NCI-H1436 treated with DMSO at 0.1 percent for 48 hours (cell line): Measurements from ENCODE around the gene JAK1.

Source experiments
- DNase-seq: peaks from one replicate; lab custom pipeline; 2025; lab: John Stamatoyannopoulos, UW

JAK1 gene

DNA sequence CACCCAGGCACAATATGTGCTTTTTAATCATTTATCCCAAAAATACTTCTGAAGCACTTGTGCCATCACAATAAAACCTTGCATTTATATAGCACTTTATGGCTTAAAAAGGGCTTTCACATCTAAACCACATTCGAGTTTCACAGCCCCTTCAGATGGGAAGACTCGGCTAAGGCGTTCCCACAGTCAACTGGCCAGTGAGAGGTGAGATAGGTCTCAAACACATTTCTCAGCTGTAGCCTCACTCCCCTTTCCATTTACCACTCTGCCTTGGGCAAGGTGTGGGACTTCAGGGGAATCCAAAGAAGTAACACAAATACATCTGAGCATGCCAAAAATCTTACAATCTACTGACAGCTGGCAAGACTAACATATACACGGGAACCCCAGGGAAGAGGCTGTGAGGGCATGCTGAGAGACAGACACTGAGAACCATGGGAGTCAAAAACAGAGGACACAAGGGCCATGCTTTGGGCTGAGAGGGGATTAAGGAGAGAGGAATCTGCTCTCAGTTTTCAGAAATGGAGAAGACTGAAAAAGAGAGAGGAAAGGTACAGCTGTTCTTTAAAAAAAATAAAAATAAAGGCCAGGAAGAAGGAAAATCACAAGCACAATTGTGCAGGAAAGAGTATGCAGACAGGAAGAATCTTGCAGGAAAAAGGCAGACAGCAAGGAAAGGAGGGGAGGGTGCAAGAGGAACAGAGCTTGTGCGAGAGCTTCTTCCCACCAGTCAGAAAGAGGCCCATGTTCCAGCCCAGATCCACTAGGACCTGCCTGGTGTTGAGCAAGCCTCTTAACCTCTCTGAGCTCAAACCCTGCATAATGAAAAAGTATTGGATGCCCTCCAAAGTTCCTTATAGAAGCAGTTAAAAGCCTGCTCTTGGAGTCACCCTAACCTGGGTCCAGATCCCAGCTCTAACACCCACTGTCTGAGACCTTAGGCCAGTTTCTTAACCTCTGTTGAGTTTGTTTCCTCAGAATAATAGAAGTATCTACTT lies 73.5 kb downstream of the JAK1 start:
- no peak for DNase-seq

DNA sequence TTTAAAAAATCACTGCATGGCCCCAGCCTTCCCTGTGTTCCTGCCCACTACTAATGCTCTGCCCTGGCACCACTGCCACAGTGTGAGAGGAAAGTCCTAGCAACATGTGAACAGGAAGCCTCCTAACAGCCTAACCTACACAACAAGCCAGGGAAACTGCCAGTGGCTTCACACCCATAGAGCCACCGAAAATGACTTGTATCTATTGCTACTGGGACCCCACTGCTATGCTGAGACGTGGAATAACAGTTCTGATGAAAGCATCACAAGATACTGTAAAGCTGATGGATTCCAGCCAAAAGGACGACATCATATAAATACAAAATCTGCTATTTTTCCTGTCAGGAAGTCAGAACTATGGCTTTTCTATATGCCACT lies 74.9 kb downstream of the JAK1 start:
- DNase-seq: no peak

DNA sequence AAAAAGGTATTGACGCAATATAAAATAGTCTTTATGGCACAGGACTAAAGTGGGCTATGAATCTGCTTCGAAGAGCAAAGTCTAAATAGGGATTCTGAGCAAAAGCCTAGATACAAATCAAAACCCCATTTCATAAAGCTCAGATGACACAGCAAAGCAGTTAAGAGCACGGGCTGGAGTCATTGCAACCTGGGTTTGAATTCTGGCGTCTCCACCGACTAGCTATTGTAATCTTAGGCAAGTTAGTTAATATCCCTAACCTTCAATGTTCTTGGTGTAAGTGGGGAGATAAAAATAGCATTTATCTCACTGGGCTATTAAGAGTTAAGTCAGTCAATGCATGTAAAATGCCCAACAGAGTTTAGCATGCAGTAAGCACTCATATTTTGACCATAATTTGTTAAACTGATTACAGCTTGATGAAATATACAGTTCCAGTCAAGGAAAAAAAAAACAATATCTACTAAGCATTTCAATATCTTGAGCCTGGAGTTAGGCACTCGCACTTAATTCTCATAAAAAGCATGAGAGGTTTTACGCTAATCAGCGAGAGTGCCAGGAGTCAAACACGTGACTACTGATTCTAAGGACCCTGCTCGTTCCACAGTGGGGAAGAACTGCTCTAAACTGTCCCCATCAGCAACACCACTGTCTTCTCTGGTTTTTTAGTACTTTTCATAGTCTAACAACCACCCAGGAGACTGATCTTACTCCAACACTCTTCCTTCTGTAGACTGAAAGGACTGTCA lies 75.5 kb downstream of the JAK1 start:
- DNase-seq: no peak

DNA sequence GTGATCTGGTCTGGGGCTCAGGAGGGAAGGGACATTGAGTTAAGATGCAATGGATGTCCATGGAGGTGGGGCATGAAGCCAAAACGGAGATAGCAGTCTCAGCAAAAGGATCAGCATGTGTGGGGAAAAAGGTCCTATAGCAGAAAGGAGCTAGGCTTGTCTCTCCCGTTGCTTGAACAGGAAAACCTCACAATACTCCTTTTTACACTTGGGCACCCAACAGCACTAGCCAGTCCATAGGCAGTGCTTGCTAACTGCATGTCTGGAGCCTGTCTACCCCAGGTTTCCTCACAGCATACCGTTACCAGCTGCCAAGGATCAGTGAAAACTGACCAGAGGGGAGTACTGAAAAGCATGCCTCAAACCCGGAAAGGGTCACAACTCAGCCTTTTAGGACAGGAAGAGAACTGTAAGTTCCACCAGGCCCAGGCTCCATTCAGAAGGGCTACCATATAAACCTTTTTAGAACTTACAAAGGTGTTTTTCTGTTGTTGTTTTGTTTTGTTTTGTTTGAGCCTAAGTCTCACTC lies 78.6 kb downstream of the JAK1 start:
- no peak for DNase-seq

DNA sequence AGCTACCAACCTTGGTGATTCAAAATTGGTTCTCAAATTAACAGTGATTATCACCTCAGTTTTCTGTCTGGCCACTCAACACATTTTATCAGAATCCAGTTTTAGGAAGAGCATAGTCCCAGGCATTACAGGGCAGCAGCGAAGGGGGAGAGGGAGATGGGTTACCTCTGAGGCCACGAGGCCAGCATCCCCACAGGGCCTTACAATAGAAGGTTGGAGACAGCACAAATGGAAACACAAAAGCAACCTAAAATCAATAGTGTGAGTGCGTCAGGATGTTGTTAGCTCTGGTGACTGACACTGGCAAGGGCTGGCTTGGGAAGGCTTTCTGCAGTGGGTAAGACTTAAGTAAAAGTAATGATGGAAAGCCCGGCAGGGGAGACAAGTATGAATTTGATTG lies 79.5 kb downstream of the JAK1 start:
- no peak for DNase-seq

DNA sequence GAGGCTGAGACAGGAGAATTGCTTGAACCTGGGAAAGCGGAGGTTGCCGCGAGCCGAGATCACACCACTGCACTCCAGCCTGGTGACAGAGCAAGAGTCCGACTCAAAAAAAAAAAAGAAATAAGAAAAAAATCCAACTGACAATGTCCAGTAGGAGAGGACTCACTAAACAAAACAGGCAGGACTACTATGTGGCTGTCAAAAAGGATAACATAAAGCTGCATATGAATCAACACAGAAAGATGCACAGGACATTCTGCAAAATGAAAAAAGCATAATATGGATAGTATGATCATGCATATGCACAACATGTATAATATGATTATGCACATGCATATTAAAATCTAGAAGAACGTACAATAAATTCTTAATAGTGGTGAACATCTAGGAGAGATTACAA lies 80.7 kb downstream of the JAK1 start:
- no peak for DNase-seq

DNA sequence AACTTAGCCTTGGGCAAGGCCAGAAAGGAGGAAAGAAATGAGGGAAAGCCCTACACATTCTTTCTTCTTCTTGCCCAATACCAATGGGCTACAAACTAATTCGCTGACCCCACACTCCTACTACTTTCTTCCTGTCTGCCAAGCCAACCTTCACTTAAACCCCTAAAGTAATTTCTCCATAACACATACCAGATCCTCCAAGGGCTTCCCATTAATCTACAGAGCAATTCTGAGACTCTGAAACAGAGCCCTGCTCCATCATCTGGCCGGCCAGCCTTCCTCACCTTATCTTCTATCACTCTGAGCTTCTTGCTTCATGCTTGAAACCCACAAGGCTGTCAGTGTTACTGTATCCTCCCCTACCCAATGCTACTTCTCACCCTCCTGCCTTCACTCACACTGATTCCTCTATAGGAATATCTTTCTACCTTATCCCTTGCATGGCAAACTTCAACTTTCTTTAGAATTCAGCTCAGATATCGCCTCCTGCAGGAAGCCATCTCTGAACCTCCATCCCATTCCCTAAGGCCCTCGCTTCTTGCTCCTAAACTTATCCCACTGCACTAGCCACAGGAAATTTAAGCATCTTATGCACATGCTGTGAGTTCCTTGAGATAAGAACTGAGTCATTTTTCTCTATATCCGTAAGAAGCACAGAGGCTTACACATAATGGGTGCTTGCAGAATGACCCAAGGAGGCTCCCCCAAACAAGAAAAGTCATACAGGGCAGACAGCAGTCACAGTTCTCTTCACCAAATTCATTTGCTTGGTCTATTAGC lies 81.9 kb downstream of the JAK1 start:
- no peak for DNase-seq

DNA sequence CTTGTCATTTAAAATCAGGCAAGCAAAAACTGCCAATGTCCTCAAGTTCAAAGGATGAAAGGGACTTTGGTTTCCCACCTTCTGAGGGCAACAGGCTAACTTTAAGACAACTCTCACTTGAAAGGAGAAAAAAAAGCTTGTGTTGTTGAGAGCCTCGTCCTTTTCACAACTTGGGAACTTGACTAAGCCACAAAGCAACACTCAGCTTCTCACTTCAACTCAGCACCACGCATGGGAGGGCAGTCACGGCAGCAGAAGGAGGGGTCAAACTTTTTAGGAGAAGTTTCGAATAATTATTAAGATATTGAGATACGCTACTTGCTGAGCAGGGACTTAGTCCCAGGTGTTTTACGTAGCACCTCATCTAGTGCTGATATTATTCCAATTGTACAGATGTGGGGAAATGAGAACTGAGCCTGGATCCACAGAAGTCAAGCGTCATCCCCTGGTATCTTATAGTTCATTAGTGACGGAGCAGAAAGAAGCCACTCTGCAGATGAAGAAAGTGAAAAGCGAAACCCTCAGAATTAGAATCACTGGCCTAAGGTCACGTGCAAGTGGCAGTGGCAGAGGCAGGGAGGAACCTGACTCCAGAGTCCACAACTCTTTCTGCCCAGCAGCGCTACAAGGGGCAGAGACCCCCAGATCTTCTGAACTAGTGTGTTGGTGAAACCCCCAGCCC lies 83.6 kb downstream of the JAK1 start:
- no peak for DNase-seq

DNA sequence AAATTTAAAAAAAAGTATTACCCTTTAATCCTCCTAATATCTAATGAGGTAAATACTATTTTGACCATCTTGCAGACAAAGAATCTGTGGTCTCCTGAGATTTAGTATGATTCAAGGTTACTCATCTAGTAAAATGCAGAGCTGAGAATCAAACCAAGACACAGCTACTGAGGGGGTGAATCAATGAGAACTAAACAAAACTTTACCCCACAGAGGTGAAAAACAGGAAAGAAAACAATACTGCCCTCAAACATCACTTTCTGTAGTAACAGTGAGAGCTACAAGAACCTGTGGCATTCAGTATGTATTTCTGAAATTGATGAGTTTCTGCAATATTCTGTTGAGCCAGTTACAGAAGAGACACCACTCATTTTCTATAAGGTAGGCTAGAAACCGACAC lies 85.1 kb downstream of the JAK1 start:
- DNase-seq: no peak

DNA sequence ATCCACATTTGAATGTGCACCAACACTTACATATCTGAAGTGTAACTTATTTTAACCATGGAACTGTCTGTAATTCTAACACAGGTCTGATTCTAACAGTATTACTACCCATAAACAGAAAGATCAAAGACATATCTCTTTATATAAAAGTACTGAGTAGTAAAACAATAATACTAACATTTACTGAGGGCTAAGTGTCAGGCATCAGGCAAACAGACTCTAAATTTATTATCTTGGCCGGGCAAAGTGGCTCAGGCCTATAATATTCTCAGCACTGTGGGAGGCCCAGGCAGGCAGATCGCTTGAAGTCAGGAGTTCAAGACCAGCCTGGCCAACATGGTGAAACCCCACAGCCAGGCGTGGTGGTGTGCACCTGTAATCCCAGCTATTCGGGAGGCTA lies 85.9 kb downstream of the JAK1 start:
- no peak for DNase-seq

DNA sequence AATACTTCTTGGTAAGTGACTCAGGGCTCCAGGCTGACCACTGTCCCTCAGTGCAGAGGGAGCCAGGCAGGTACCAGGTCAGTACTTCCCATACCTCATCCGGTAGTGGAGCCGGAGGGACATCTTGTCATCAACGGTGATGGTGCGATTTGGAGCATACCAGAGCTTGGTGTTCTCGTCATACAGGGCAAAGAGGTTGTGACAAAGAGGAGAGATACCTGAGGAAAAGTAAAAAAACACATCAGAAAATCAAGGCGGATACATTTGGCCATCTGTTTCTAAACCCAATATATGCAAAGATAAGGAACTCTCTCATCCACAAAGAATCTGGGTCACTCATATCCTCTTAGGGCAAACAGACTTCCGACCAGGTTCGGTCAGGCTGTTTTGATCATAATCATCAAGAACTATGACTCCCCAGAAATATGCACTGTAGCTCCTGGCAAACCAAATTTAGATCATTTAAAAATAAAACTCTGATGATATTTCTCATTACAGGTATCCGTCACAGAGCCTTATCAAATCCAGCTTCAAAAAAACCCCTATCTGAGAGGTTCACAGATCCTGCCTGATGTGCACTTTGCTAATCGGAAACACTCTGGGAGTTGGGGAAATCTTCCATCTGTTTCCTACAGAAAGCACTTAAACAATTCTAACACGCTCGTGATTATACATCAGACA lies 87.3 kb downstream of the JAK1 start:
- DNase-seq: no peak

DNA sequence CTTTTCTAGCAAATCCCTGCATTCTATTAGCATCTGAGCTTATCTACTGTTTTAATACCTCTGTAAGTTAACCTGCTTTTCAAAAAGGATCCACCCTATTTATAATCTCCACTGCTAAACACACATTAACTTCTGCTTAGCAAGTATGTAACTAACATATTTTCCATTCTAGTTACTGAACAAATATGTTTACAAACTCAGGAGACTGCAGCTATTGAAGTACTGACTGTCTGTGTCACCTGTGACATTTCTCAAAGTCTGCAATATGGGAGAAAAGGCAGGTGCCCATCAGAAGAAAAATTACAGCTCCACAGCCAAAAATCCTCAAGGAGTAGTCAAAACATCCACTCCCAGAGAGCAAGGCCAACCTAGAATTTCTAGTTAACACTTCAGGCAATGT lies 88.3 kb downstream of the JAK1 start:
- no peak for DNase-seq

DNA sequence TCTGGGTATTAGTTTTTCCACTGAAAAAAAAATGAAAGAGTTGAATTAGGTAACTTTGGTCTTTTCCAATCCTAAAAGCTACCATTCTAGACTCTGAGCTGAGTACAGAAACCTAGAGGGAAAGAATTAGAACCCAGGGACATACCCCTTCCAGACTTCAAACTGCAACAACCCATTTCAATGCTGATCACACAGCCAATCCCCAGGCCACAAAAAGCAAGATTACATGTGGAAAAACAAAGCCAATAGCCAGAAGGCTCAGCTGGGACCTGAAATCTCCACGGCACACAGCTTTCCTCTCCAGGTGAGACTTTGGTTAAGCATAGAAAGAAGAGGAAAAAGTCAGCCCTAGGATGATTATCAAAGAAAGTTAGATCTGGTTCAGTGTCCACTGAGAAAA lies 88.8 kb downstream of the JAK1 start:
- no peak for DNase-seq

DNA sequence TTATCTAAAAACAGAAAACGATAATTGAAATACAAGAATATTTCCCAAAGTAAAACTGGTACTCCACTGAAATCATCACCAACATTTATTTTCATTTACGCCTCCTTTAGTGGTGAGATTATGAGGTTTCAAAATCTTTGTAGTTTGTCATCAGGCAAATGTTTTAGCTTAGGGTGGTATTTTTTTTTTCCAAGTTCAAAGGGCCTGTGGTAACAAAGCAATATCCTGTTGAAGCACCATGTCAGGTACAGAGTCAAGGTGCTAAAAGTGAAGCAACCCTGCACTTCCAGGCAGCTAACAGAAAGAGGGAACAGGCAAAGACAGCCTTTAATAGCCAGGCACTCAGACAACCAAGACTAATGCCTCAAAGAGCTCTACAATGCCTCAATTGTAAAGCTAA lies 89.2 kb downstream of the JAK1 start:
- DNase-seq: no peak

DNA sequence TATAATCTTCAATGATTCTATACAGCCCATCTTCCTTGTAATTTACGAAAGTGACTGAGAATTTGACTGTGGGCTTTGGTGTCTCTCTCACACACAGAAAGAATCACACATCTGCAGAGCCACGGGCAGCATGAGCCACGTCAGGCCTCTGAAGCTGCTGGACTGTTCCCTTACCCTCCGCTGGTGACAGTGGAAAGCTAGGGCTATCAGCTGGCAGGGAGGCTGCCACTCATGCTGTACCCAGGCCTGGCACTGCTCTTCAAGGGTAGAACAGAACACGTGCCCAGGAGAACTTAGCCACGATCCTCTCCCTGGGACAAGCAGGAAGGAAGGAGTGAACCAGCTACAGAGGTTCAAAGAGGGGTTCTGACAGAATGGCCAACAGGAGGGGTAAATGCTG lies 90.7 kb downstream of the JAK1 start:
- DNase-seq: no peak

DNA sequence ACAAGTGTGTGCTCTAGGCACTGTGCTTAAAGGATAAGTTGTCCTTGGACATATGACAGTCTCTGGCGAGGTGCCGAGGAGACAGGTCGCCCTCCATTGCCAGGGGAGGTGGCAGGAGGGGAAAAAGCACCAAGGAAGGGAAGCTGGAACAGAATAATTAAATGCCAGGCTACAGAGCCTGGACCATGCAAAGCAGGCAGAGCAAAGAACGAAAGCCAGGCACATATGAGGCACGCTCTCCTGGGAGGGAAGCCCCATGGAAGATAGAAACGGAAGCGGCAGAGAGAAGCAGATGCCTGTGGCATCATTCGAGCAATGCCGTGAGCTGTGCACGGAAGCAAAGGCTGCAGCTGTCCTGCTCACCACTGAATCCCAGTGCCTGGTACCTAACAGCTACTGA lies 91.2 kb downstream of the JAK1 start:
- no peak for DNase-seq

DNA sequence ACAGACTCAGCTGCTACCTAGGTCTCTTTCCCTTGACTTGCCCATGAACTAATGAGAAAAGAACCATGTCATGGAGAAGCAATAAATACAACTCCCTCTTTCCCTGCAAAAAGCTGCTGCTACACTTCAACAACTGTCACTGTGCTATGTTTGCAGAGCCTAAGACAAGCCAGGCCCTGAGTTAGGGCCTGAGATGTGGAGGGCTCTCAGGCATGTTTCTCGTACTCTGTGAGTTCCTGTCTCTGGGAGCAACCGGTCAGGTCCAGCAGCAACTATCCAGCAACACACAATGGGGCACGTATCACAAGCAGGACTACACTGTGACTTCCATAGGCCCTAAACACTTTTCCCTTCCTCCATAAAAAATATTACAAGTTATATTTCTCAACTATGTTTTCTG lies 91.7 kb downstream of the JAK1 start:
- DNase-seq: no peak

DNA sequence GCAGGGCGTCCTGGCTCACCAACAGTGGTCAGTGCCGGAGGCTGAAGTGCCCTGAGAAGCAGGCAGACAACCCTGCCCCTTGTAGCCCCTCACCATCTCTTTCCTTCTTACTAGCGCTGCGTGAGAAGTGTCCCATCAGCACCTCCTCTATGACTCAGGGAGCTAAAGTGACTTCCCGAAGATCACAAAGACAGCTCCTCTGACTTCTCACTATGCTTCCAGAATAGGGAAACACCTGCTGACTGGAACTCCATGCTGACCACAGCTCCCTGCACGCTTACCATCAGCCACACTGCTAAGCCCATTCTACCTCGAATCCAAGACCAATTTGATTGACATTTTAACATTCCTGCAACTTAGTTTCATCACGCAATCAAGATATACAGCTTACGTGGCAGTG lies 92.8 kb downstream of the JAK1 start:
- DNase-seq: no peak

DNA sequence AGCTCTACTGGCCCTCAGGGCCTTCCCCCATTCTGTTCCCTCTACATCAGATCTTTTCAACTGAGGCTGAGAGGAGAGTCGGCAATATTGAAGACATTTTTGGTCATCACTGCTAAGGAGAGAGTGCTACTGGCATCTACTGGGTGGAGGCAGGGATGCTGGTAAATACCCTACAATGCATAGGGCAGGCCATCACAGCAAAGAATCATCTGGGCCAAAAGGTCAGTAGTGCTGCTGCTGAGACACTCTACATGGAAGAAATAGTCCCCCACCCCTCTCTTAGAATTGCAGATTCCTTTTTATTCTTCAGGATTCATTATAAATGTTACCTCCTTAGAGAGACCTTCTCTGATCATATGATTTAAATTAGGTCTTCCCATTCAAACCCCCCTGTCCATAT lies 94.3 kb downstream of the JAK1 start:
- DNase-seq: no peak

DNA sequence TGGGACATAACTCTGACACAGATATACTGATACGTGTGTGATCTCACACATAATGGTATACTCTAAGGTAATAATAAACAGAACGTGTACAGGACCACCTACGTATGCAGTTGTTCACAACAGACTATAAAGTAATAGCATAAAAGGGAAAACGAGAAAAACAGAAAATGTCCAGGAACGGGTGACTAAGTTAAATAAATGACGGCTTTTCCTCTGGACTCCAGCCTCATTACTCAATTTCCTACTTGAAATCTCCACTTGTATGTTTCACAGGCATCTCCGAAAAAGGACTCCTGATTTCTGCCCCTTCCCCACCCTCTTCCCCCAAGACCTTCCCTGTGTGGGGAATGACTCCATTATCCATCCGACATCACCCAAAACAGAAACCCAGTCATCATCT lies 95.1 kb downstream of the JAK1 start:
- DNase-seq: no peak

DNA sequence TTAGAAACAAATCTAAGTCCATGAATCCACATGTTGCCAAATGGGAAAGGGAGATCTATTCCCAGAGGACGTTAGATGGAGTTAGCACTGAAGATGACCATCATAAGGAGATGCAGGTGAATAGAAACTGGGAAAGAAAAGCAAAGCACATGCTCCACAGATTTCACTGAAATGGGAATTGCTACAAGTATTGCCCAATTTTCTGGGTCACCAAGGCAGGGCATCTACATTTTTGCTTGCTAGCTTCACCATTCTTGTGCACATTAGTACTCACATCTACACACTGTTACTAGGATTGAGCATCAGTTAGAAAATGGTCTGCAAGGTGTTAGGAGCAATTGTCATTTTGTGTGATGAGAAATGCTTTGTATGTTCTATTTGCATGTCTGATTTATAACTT lies 99.1 kb downstream of the JAK1 start:
- no peak for DNase-seq
